Aorta (tissue), 5 donors: Measurements from ENCODE around the gene LMX1A. TPM values are rescaled to one million over a fixed set of nuclear protein-coding genes. Genes with fewer than 3 reads are reported as not detected.

Source experiments
- ATAC-seq: fragments of 200-7000 bp; cut with Tn5 transposase; one replicate; pipeline ENCODE4 v1.9.1; 2022; ENCODE audit warnings: moderate library complexity; ENCODE audit not compliant: low FRiP score
- DNase-seq, 2 donors: peaks; one replicate each; pipeline ENCODE4 v3.0.0-alpha.2; 2020
- H3K27ac ChIP-seq, 2 donors: one replicate each; pipeline ENCODE4 v1.5.1; 2013; ENCODE audit warnings: low read length in 2 of 2, mild to moderate bottlenecking in 2 of 2, moderate library complexity in 2 of 2, control low read depth in 1 of 2, inconsistent platforms in 1 of 2, low read depth in 1 of 2
- H3K27me3 ChIP-seq, 2 donors: one replicate each; pipeline ENCODE4 v1.6.1; 2013; ENCODE audit warnings: control low read depth in 1 of 2, low read length in 1 of 2, mild to moderate bottlenecking in 1 of 2, moderate library complexity in 1 of 2; ENCODE audit not compliant: insufficient read depth in 2 of 2, control insufficient read depth in 1 of 2
- H3K36me3 ChIP-seq, 2 donors: one replicate each; pipeline ENCODE4 v1.6.1; 2013; ENCODE audit warnings: control low read depth in 1 of 2, low read length in 1 of 2, mild to moderate bottlenecking in 1 of 2; ENCODE audit not compliant: insufficient read depth in 2 of 2, control insufficient read depth in 1 of 2
- H3K4me1 ChIP-seq, 2 donors: one replicate each; pipeline ENCODE4 v1.6.1; 2013; ENCODE audit warnings: low read length in 2 of 2, control low read depth in 1 of 2, mild to moderate bottlenecking in 1 of 2, moderate library complexity in 1 of 2; ENCODE audit not compliant: insufficient read depth in 2 of 2, control insufficient read depth in 1 of 2
- H3K4me3 ChIP-seq, 2 donors: one replicate each; pipeline ENCODE4 v1.5.1; 2013; ENCODE audit warnings: low read length in 2 of 2, control low read depth in 1 of 2, mild to moderate bottlenecking in 1 of 2
- H3K9me3 ChIP-seq: one replicate; pipeline ENCODE4 v1.6.1; 2013; ENCODE audit warnings: mild to moderate bottlenecking, low read length; ENCODE audit not compliant: control insufficient read depth
- WGBS, 2 donors: extraction: QIAGEN DNeasy Blood & Tissue Kit; methylation state at CpG; one replicate each; pipeline ENCODE4 v1.1.7; 2013; 5-methylcytosine and 5-hydroxymethylcytosine counted together
- intact Hi-C, 2 donors: fragments of 100-400 bp; cut with DNase I; formaldehyde crosslinking; loops; one replicate each; pipeline versions ENCODE4 v1.14.2 to v1.15.0; 2022
- polyA plus RNA-seq, 2 donors: library from polyadenylated mRNA; stranded (reverse); fragments of 200-250 nt; gene quantifications; one replicate each; pipeline ENCODE4 v1.2.3, GENCODE V29; 2013
- total RNA-seq, 2 donors: library from RNA; stranded (reverse); fragmentation: NEBNext Ultra II Directional; extraction: Animal tissue kit (Norgen Biotek cat#: 25700); gene quantifications; one replicate each; pipeline ENCODE4 v1.2.1, GENCODE V29; 2021
- donor health status: healthy with polysubstance abuse.
- donor health status: Bipolar disorder and iron deficiency.
- donor health status: DM: no; HTN: no; CAD: no.
- donor health status: DM: no; HTN: no; CAD: no.
- donor health status: DM: yes; HTN: yes; CAD: no.

The LMX1A gene
- total and polyA plus RNA-seq, 4 donors: 0.25 to 0.84 TPM; not detected in 2

DNA sequence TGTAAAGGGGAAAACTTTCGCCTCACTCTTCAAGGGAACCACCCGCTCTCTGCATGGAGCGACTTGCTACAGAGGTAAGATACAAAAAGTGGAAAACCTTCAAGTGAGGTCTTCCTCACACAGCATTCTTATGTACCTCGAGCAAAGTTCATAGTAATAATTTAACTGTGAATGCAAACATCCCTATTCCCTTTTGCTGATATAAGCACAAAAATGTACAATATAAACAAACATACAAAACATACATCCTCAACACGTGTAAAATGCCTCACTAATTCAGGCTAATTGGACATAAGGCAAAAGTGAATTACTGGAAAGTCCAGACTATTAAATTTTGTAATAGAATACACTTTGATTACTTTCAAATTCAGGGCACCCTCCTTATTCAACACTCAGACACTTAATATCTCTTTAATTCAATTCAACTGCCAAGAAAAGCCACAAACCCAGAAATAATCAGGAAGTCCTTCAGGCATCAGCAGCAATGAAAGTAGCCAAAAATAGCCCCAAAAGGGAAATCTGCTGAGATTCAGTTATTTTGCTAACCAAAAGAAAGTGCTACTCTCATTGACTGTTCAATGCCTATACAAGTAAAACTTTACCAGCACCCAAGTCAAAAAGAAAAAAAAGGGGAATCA lies 15.2 kb upstream of the LMX1A start:
- Histone ChIP-seq H3K27me3 (no peaks in the 10 kb centered on the region), H3K4me1 (no peaks in the 10 kb centered on the region), H3K4me3 (no peak overlapping the region), H3K27ac (no peak overlapping the region), H3K36me3 (no peaks in the 10 kb centered on the region), H3K9me3 (no peaks in the 10 kb centered on the region)
- ATAC-seq (no peak), DNase-seq (no peak)
- intact Hi-C loops: no loop called here
- WGBS, 2 donors: 55 to 57% methylated on average over 5 of the region's 5 CpGs

DNA sequence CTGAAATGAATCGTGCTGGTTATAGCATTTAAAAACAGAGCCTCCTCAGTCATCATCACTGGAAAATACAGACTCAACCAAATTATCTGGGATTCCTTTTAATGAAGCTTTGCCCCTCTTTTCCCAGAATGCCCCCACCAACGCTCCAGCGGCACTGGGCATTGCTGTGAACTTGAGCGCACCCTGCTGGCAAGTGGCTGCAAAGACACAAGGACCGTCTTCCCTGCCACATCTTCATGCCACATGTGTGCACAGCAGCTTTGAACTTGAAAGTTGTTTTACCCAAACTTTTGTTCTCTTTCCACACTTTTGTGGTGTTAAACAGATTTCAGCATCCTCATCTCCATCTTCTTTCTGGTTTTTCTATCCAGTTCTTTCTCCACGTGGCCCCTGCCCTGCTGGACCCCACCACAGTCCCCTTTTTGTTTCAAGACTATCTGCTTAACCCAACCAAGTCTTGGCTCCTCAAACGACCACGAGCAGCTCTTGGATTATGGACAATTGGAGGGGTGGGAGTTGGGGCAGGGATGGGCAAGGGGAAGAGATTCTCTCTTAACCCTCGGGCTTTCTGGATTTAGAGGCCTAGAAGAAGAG lies 12.8 kb upstream of the LMX1A start:
- Histone ChIP-seq H3K4me3 (no peak overlapping the region), H3K4me1 (no peaks in the 10 kb centered on the region), H3K9me3 (no peaks in the 10 kb centered on the region), H3K27me3 (no peaks in the 10 kb centered on the region), H3K36me3 (no peaks in the 10 kb centered on the region), H3K27ac (no peak overlapping the region)
- peak; percentile 67 for ATAC-seq
- peak in 1 of 2 donors; percentile 88 for DNase-seq
- intact Hi-C loops: loop anchor here in 1 of 2 donors (10.0 kb wide), 1 partner anchor 255 kb away; no protein-coding TSS in a partner anchor
- WGBS, 2 donors: 21% methylated on average over 9 of the region's 9 CpGs

DNA sequence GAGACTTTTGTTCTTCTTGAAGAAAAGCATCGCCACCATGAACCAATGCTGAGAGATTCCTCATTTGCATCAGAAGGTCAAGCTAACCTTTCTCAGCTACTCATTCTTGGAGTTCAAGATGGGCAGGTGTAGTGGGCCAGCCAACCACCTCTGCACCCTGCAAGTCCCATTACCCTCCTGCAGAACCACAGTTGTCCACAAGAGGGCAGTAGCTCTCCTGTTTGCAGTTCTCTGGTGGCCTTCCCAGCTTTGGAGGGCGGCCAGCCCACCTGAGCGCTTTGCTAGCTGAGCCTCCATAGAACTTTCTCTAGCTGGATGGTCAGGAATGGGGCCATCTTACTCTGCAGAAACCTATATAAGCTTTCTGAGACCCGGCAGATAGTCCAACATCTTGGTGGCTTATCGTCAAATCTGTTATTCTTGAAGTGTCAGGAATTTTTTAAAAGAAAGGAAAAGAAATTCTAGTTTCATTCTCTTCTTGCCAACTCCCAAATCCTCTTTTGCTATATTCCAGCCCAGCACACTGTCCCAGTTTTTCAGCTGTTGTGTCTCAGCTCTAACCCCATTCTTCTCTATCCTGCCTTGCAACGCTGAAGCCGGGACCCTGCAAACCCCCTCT lies 11.0 kb upstream of the LMX1A start:
- no peak overlapping the region for H3K27ac ChIP-seq
- intact Hi-C loops: loop anchor here in 1 of 2 donors (10.0 kb wide), 1 partner anchor 253 kb away; no protein-coding TSS in a partner anchor
- peak; percentile 79 to 88 for DNase-seq
- no peaks in the 10 kb centered on the region for H3K27me3 ChIP-seq
- H3K4me1 ChIP-seq: no peaks in the 10 kb centered on the region
- no peaks in the 10 kb centered on the region for H3K36me3 ChIP-seq
- ATAC-seq: peak; percentile 65
- 43 to 50% methylated on average over 7 of the region's 7 CpGs for WGBS, 2 donors
- no peak overlapping the region for H3K4me3 ChIP-seq
- no peaks in the 10 kb centered on the region for H3K9me3 ChIP-seq

DNA sequence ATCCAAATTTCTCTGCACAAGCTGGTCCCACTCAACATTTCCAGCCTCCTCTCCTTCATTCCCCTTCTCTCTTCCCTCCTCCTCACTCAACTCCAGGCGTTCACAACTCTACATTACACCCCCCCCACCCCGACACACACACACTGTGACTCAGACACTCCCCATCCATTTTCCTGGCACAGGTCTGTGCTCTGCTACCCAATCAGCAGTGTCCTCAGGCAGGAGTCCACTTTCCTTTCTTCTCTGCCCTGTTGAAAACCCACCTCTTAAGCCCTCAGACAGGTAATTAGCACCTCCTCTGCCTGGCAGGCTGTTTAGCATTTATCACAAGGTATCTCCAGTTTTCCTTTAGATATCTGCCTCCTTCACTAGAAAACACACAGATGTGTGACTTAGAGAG lies 8.8 kb upstream of the LMX1A start:
- Histone ChIP-seq H3K4me1 (no peaks in the 10 kb centered on the region), H3K36me3 (no peaks in the 10 kb centered on the region), H3K27me3 (no peaks in the 10 kb centered on the region), H3K4me3 (no peak overlapping the region), H3K27ac (no peak overlapping the region), H3K9me3 (no peaks in the 10 kb centered on the region)
- no peak for ATAC-seq
- 35 to 41% methylated on average over 2 of the region's 2 CpGs for WGBS, 2 donors
- no peak for DNase-seq
- intact Hi-C loops: loop anchor here in 1 of 2 donors (10.0 kb wide), 1 partner anchor 251 kb away; no protein-coding TSS in a partner anchor

DNA sequence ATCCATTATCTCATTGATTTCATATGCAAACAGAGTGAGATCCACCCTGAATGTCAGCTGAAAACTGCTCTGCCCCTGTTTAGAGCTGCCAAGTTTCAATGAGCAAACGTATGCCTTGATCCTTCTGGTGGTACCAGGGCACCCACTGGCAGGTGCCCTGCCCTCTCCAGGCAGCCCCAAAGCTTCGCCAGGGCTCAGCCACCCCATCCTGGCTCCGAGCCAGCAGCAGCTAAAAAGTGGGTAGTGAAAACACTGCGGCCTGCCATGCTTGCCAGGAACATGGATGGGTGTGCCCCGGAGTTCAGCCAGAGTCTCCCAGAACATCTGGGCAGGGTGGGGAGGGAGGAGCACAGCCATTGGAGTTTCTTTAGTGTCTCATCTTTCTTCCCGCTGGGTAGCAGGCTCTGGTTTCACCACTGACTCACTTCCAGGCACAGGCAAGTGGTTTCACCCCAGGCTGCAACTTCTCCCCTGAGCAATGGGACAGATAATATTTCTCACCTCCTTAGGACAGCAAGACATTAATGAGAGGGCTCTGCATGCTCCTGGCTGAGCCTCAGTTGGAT lies 8.1 kb upstream of the LMX1A start:
- peak in 1 of 2 donors; percentile 63 for DNase-seq
- Histone ChIP-seq H3K9me3 (no peaks in the 10 kb centered on the region), H3K36me3 (no peaks in the 10 kb centered on the region), H3K4me1 (no peaks in the 10 kb centered on the region), H3K27ac (no peak overlapping the region), H3K27me3 (no peaks in the 10 kb centered on the region), H3K4me3 (no peak overlapping the region)
- 5 to 8% methylated on average over 6 of the region's 6 CpGs for WGBS, 2 donors
- intact Hi-C loops: loop anchor here in 1 of 2 donors (10.0 kb wide), 1 partner anchor 250 kb away; no protein-coding TSS in a partner anchor
- peak; percentile 61 for ATAC-seq

DNA sequence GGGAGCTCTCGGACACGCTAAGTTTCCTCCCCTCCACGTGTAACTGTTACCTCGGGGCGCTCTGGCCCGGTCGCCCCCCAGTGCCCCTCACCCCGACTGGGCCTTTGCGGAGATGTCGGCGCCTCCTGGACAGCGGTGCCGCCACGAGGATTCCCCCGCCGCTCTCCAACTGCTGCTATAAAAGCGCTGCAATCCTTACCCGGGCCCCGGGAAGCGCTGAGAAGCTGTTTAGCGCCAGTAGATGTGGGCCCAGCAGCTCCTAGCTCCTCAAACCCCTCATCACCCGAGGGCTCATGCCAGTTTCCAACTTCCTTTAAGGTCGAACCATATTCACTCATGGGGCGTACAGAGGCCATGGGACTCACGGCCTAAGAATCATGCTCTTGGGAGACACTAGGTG lies 361 bp upstream of the LMX1A start:
- Histone ChIP-seq H3K36me3 (no peaks in the 10 kb centered on the region), H3K4me1 (no peaks in the 10 kb centered on the region), H3K27me3 (no peaks in the 10 kb centered on the region), H3K27ac (no peak overlapping the region), H3K9me3 (no peaks in the 10 kb centered on the region), H3K4me3 (no peak overlapping the region)
- WGBS, 2 donors: 25 to 32% methylated on average over 23 to 25 of the region's 25 CpGs
- DNase-seq (no peak), ATAC-seq (peak; percentile 23)
- intact Hi-C loops: no loop called here

DNA sequence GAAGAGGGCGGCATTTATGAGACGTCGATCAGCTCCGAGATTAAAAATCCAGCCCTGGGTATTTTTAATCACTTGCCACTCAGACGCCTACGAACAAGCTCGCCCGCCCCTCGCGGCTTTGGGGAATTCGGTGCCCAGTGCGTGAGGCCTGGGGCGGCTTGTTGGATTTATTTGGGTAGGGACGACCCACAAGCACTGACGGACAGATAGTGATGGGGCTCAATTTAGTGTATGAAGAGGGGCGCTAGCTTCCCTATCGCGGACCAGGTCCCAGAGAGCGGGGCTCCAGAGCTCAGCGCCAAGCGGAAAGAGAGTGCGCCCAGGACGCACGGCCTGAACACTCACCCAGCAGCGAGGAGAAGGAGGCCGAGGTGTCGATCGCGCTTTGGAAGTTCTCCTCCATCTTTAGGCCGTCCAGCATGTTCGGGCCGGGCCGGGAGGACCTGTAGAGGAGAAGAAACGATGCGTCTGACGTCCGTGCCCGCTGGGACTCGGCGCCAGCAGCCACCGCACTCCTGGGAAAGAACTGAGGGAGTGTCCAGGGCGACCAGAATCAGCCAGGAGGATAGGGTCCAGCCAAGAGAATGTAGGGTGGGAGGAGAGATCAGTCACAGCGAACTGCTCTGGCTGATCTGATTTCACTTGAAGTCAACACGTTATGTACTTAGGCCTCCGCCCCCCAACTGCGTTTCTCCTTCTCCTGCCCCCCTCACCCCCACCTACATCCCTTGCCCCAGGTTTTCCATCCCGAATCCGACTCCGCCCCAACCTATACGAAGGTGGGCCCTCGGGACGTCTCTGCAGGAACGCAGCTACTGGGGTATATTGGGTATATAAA lies 1.2 kb downstream of the LMX1A start:
- H3K4me1 ChIP-seq: no peaks in the 10 kb centered on the region
- 3 to 4% methylated on average over 52 to 53 of the region's 53 CpGs for WGBS, 2 donors
- H3K36me3 ChIP-seq: no peaks in the 10 kb centered on the region
- H3K27ac ChIP-seq: no peak overlapping the region
- no peaks in the 10 kb centered on the region for H3K27me3 ChIP-seq
- intact Hi-C loops: no loop called here
- DNase-seq: no peak
- peak overlapping the region in 1 of 2 donors; percentile 44 for H3K4me3 ChIP-seq
- no peaks in the 10 kb centered on the region for H3K9me3 ChIP-seq
- ATAC-seq: no peak

DNA sequence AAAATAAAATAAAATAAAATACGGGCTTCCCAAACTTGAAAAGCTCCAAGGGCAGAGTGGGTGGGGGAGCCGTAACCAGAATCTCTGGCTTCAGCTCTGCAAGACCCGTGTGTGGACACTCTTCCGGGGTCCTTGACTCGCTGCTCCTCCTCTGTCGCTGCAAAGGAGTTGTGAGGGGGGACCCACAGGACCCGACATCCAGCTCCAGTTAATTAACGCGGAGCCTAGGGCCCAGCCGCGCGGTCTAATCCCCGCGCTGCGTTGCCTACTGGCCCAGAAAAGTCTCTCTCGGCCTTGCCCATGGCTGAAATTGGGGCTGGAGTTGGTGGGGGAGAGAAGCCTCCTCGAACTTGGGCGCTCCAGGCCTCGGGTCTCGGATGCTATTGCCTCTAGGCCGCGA lies 1.8 kb downstream of the LMX1A start:
- intact Hi-C loops: no loop called here
- DNase-seq: no peak
- ATAC-seq: no peak
- Histone ChIP-seq H3K27ac (no peak overlapping the region), H3K36me3 (no peaks in the 10 kb centered on the region), H3K4me3 (no peak overlapping the region), H3K4me1 (no peaks in the 10 kb centered on the region), H3K9me3 (no peaks in the 10 kb centered on the region), H3K27me3 (no peaks in the 10 kb centered on the region)
- 9 to 10% methylated on average over 22 of the region's 22 CpGs for WGBS, 2 donors
